ENCODE data around the gene GJC2.

Gene GJC2

GRCh38 chr1:228145463-228146416, 4.0 kb upstream of the GJC2 start:
- no peak for DNase-seq

GRCh38 chr1:228146417-228147150, 3.1 kb upstream of the GJC2 start:
- no peak for DNase-seq

GRCh38 chr1:228147151-228147693, 2.5 kb upstream of the GJC2 start:
- DNase-seq, result no peak

GRCh38 chr1:228147768-228148167, 2.0 kb upstream of the GJC2 start:
- DNase-seq, result no peak

- DNase-seq, result no peak
Observed at GRCh38 chr1:228148196-228148861, 1.4 kb upstream of the GJC2 start.

GRCh38 chr1:228148935-228149405, 760 bp upstream of the GJC2 start:
- DNase-seq, result no peak

GRCh38 chr1:228150120-228150460, 360 bp downstream of the GJC2 start:
- DNase-seq, result no peak

GRCh38 chr1:228150461-228151179, 890 bp downstream of the GJC2 start:
- DNase-seq, result no peak

GRCh38 chr1:228151180-228151925, 1.6 kb downstream of the GJC2 start:
- no peak for DNase-seq

- no peak for DNase-seq
Observed at GRCh38 chr1:228152097-228152917, 2.6 kb downstream of the GJC2 start.

GRCh38 chr1:228152918-228153258, 3.2 kb downstream of the GJC2 start:
- DNase-seq, result no peak

- DNase-seq, result no peak
Observed at GRCh38 chr1:228154021-228154669, 4.4 kb downstream of the GJC2 start.

- DNase-seq, result no peak
Observed at GRCh38 chr1:228154670-228155571, 5.2 kb downstream of the GJC2 start.

GRCh38 chr1:228155596-228156514, 6.1 kb downstream of the GJC2 start:
- DNase-seq, result no peak

- no peak for DNase-seq
Observed at GRCh38 chr1:228156515-228156881, 6.8 kb downstream of the GJC2 start.

GRCh38 chr1:228156941-228157728, 7.4 kb downstream of the GJC2 start:
- no peak for DNase-seq

GRCh38 chr1:228157729-228158126, 8.0 kb downstream of the GJC2 start:
- no peak for DNase-seq
